Measurements from ENCODE around the gene ALOX12B.

GRCh38 chr17:8072341-8072728 lies 15.2 kb downstream of the ALOX12B start:
- TF ChIP-seq CTCF (IDR thresholded peaks at IDR 0.05) (no peak), POLR2A (IDR thresholded peaks at IDR 0.05) (no peak)
